GM21825 (cell line): ENCODE results near the gene PLXNA2.

Source experiments
- ATAC-seq: cut with Tn5 transposase; IDR thresholded peaks from one replicate; pipeline ENCODE4 v1.9.1; 2021; ENCODE audit warnings: mild to moderate bottlenecking, moderate library complexity; ENCODE audit not compliant: unreplicated experiment

PLXNA2 gene

DNA sequence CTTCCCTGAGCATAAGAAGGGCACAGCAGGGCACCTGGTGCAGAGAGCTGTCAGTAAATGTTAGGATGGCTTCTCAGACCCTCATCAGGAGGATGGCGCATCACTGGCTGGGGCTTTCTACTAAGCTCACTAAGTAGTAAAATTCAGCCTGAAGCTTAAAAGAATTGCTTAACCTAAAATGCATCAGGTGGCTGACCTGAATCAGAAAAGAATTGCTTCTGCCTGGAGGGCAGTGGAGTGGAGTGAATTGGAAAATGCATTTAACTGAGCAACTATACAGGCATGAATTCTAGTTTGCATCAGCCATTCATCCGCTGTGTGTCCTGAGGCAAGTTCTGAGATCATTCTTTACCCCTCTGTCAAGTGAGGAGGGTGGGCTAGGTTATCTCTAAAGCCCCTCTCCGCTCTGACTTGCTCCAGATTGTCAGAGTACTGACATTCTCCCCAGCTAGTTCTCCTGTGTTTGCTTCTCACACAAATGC lies 191.2 kb downstream of the PLXNA2 start:
- no peak for ATAC-seq

DNA sequence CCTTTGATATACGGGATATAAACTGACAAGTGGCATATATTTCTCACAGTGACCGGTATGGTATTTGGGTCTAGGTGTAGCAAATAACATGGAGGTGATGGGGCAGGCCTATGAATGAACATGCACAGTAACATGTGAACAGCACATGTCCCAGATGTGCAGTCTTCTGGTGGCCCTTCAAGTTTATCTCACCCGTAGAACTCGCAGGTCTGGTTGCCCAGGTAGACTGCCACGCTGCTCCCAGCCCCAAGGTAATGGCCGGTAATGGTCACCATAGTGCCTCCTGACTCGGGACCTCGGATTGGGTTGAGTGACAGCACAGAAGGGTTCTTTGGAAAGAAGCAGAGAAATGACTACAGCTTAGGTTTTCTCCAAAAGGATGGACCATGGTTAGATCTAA lies 192.0 kb downstream of the PLXNA2 start:
- no peak for ATAC-seq

- no peak for ATAC-seq
Observed at GRCh38 chr1:208051651-208052050, 192.5 kb downstream of the PLXNA2 start.

DNA sequence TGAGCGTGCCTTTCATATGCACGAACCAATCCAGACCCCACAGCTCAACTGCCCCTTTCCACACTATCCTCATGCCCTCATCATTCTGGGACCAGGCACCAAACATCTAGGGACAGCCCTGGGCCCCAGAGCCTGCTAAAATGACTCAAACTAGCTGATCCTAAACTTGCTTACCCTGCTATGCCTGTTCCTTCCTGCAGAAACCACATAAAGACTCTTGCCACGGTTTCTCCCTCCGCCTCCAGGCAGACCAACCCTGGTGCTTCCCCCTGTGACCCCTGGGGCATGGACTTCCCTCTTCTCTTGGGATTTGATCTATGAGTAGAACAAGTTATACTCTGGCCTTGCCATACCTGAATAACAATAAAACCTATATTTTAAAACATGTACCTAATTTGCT lies 195.3 kb downstream of the PLXNA2 start:
- ATAC-seq: no peak

DNA sequence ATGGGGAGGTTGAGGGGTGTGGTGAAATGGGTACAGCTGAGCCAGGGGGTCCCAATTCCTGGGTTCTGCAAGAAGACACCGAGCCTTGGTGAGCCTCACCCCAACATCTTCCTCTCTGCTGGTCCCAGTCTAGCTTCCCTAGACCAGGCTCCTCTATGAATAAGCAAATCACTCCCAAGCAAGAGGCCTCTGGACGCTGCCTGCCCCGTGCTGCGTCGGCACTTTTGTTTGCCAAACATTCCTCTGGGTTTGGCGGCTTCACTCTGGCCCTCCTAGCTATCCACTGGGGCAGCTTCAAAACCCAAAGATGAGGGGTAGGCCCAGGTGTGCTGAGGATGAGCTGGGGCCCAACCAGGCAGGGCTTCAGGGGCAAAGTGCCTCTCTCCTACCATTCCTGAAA lies 196.2 kb downstream of the PLXNA2 start:
- no peak for ATAC-seq

DNA sequence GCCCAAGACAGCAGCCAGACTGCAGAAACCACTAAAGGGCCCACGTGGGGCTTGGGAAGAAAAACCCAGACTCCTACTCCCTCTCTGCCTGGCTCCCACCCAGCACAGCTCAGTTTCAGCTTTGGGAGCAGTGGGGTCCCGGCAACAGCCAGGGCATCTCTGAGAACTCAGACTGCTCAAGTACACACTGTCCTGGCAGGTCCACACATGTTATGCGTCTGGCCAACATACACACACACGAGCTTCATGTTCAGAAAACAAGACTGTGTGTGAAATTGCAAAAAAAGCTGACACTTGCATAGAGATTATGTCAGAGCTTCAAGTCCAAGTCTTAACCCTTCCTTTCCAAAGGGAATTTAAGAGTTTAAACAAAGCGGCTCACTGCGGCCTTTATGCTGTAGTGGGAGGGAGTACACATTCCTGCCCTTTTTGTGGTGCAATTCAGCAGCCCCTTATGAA lies 196.7 kb downstream of the PLXNA2 start:
- no peak for ATAC-seq

DNA sequence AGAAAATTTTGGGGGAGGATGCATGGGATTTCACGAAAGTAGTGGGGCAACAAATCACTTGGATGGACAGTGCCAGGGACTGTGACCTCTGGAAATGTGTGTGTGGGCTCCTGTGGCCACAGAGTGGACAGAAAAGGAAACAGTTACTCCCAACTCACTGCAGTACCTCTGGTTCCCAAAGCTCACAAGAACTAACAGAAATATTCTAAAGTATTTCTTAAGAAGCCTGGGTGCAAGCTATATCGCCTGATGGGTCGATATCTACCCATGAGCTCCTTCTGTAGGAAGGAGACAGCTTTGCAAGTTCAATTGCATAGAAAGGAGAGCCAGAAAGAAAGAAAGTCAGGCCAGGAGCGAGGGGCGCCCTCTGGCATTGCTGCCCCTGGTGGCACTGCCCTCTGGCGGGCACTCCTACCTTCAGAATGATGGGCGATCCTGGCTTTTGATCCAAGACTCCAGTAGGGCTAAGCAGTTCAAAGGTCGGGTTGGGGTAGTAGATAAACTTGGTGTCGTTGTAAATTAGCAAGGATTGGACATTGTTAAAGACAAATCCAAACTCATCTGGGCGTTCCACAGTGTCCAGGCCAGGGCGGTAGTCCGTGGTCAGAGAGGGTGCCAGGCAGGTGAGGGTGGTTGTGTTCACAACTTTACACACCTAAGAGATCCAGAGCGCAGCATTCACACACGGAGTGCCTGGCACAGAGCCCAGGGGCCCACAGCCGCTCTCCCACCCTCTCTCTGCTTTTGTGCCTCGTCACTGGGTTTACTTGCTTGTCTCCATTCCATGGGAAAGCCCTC lies 198.5 kb downstream of the PLXNA2 start:
- no peak for ATAC-seq

- ATAC-seq: no peak
Observed at GRCh38 chr1:208044589-208045462, 199.4 kb downstream of the PLXNA2 start.

DNA sequence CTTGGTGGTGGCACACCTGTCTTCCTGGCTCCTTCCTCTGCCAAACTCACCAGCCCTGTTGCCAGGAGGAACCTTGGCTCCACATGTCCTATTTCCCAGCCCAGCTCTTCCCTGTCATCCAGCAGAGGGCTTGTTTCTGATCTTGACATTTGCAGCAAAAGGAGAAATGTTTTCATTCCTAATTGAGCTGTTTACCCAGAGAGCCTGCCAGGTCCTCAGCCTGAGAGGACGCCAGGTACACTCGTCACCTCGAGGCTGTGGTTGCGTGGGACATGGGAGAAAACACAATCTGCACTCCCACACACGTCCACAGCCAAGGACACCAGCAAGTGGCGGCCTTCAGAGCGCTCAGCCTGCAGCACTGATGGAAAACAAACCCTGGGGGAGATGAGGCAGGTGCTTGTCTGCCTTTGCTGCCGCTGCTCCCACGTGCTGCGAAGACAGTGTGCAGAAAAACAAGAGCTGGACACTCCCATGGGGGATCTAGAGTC lies 200.4 kb downstream of the PLXNA2 start:
- no peak for ATAC-seq

DNA sequence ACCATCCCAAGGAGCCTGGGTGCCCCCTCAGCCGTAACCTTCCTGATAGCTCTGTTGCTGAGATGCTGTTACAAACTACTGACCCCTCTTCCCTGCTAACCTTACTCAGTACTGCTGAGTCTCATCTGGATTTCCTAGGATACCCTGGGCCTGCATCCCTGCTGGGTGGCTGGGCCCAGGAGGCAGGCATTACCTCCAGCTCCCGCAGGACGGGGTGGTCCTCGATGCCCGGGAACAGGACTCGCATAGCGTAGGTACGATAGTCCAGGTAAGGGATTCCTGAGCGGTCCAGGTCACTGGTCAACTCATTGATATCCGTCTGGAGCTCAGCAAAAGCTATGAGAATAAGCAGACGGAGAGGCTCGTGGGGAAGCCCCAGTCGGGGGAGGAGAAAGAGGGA lies 201.3 kb downstream of the PLXNA2 start:
- no peak for ATAC-seq

DNA sequence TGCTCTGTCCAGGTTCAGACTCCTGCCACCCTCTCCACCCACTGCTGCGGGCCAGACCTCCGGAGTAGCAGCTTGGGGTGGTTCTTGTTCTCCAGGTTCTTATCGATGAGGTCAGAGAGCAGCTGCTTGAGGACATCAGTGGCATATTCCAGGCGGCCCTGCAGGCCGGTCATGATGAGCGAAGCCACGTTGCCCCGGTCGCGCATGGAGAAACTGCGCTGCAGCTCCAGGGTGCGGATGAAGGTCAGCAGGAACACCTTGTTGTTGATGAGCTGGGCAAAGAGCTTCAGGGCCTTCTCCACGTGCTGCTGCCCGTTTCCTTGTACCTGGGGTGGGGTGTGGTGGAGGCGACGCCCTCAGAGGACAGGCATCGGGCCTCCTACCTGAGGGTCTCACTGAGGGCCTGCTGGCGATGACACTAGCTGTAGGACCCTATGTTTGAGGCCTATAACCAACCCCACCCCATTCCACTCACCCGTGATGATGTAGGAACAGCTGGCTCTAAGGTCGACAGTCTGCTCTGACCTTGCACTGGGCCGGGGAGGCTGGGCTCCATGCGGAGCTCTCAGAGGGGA lies 202.1 kb downstream of the PLXNA2 start:
- no peak for ATAC-seq

DNA sequence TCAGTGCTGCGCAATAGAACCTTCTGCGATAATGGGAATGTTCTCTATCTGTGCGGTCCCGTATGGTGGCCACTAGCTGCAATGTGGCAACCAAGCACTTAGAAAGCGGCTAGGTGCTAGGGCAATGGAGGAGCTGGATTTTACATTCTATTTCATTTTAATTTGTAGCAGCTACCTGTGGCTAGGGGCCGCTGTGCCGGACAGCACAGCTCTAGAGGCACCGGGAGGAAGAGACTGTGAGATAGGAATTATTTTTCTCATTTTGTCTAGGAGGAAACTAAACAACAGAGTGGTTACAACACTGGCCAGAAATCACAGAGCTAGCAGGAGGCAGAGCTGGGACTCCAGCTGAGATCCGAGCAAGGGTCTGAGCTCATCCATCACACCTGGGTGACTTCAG lies 202.7 kb downstream of the PLXNA2 start:
- no peak for ATAC-seq

- ATAC-seq: no peak
Observed at GRCh38 chr1:208040821-208041297, 203.3 kb downstream of the PLXNA2 start.

DNA sequence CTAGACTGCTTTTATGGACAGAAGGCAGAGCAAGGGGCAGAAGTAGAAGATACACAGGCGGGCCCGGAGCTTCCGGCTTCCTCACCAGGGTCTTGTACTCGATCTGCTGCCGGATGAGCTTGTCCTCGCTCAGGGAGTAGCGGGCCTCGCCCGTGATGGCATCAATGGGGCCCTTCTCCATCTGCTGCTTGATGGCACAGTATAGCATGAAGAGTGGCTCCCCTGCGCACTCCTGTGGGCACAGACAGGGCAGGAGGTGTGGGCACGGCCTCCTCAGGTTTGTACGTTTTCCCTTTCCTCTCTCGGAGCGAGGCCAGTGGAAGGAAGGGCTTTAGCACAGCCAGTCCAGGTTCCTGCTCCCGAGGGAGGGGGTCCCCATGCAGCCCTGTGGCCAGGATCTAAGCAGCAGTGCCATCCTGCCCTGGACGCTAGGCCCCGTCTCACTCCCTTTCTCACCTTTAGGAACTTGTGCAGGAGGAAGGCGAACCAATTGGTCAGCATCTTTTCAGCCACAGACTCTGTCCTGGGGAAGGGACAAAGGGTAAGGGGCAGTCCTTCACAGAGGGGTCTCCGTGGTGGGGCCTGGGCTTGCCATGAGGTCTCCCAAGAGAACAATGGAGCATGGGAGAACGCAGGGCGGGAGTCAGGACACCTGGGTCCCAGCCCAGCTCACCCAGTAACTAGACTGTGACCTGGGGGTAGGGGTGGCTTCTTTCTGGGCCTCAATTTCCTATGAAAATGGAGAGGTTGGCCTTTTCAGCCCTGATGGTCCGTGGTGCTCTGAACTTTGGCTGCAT lies 204.4 kb downstream of the PLXNA2 start:
- no peak for ATAC-seq

GRCh38 chr1:208038303-208038702 lies 205.9 kb downstream of the PLXNA2 start:
- ATAC-seq: no peak

- no peak for ATAC-seq
Observed at GRCh38 chr1:208036918-208037766, 207.0 kb downstream of the PLXNA2 start.

- no peak for ATAC-seq
Observed at GRCh38 chr1:208036106-208036808, 207.9 kb downstream of the PLXNA2 start.

DNA sequence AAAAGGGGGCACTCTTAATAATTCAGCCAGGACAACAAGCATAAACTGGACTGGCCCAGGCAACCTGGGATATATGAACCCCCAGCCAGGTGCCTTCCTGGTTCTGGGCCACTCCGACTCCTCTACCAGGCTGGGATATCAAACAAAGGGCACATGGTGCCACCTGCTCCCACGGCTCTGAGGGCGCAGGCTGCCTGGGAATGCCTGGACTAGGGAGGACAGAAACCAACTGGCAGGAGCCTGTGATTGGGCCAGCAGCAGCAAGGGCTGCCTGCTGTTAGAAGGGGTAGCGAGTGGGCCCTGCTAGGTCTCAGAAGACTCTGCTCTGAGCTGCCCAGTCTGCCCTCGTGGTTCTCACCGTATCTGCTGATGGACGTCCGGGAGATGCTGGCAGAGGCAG lies 210.0 kb downstream of the PLXNA2 start:
- no peak for ATAC-seq

GRCh38 chr1:208033236-208033635 lies 210.9 kb downstream of the PLXNA2 start:
- ATAC-seq: no peak
